Medulla oblongata (tissue), 1 donor: Measurements from ENCODE around the gene GRIK1.

ENCODE experiments used
- DNase-seq: peaks from one replicate; pipeline ENCODE4 v3.0.0-alpha.2; 2015; ENCODE audit errors: extremely low spot score

GRIK1 gene

GRCh38 chr21:29914326-29914725 lies 25.5 kb downstream of the GRIK1 start:
- no peak for DNase-seq

- no peak for DNase-seq
These were observed 30.2 kb downstream of the GRIK1 start for GRCh38 chr21:29909571-29909970.

- no peak for DNase-seq
These were observed 35.2 kb downstream of the GRIK1 start for GRCh38 chr21:29904359-29905282.

- DNase-seq = no peak
These were observed 42.9 kb downstream of the GRIK1 start for GRCh38 chr21:29896884-29897283.

GRCh38 chr21:29893687-29894086 lies 46.1 kb downstream of the GRIK1 start:
- DNase-seq = no peak

- no peak for DNase-seq
These were observed 47.4 kb downstream of the GRIK1 start for GRCh38 chr21:29892379-29892778.

- no peak for DNase-seq
These were observed 51.4 kb downstream of the GRIK1 start for GRCh38 chr21:29888437-29888836.

GRCh38 chr21:29887313-29888009 lies 52.3 kb downstream of the GRIK1 start:
- DNase-seq = no peak

GRCh38 chr21:29885491-29885890 lies 54.3 kb downstream of the GRIK1 start:
- DNase-seq = no peak

- no peak for DNase-seq
These were observed 63.9 kb downstream of the GRIK1 start for GRCh38 chr21:29875873-29876272.

- no peak for DNase-seq
These were observed 64.6 kb downstream of the GRIK1 start for GRCh38 chr21:29875036-29875716.

- no peak for DNase-seq
These were observed 65.9 kb downstream of the GRIK1 start for GRCh38 chr21:29873908-29874307.

- no peak for DNase-seq
These were observed 69.0 kb downstream of the GRIK1 start for GRCh38 chr21:29870814-29871213.

- DNase-seq = no peak
These were observed 72.0 kb downstream of the GRIK1 start for GRCh38 chr21:29867796-29868195.

- DNase-seq = no peak
These were observed 79.5 kb downstream of the GRIK1 start for GRCh38 chr21:29860346-29860745.

GRCh38 chr21:29857150-29857549 lies 82.6 kb downstream of the GRIK1 start:
- DNase-seq = peak; percentile 48

GRCh38 chr21:29854795-29855194 lies 85.0 kb downstream of the GRIK1 start:
- no peak for DNase-seq

GRCh38 chr21:29851611-29852010 lies 88.2 kb downstream of the GRIK1 start:
- no peak for DNase-seq

GRCh38 chr21:29849735-29850176 lies 90.0 kb downstream of the GRIK1 start:
- DNase-seq = peak; percentile 80

- DNase-seq = no peak
These were observed 96.0 kb downstream of the GRIK1 start for GRCh38 chr21:29843804-29844203.

GRCh38 chr21:29834617-29835016 lies 105.2 kb downstream of the GRIK1 start:
- DNase-seq = no peak

- no peak for DNase-seq
These were observed 107.6 kb downstream of the GRIK1 start for GRCh38 chr21:29832217-29832616.
